ENCODE measurements around the gene IL2. TPM values are rescaled to one million over a fixed set of nuclear protein-coding genes. Genes with fewer than 3 reads are reported as not detected.

Gene IL2
- total and polyA plus RNA-seq, 2 donors (not counting 3 experiments of a cell fraction or from before 2014, with no cell fraction given), result not detected

- no peaks in the 10 kb centered on the region for H3K9me3 ChIP-seq (replicated peaks; ENCODE audit: control insufficient read depth, insufficient read depth, low read length)
- H3K27me3 ChIP-seq (ENCODE audit: control insufficient read depth in 2 of 2, insufficient read depth in 2 of 2, low read length in 2 of 2), result peaks cover 4 to 21% of the 10 kb centered on the region in 2 experiments
- ChIA-PET POLR2A (no interaction called here), CTCF (no interaction called here)
- intact Hi-C loops (cut with micrococcal nuclease) (no loop called here), dilution Hi-C loops (cut with MboI; ENCODE audit: extremely low pct_ligation_motif_present, low sequenced_read_pairs) (no loop called here)
- no peaks in the 10 kb centered on the region for H4K20me1 ChIP-seq (replicated peaks; ENCODE audit: control insufficient read depth, extremely low read depth, insufficient read depth, low read length)
- no peak overlapping the region for H2AFZ ChIP-seq (ENCODE audit: low read depth, low read length)
- peak; percentile 73 for FAIRE-seq
- no peaks in the 10 kb centered on the region for H3K9me1 ChIP-seq (replicated peaks; ENCODE audit: control insufficient read depth, extremely low read depth, insufficient read depth, low read length)
- H3K4me3 ChIP-seq (replicated peaks in 1 of 3; ENCODE audit: insufficient read depth in 1 of 3, low read depth in 1 of 3, low read length in 3 of 3), result no peak overlapping the region
- no TSS peak for BruUV-seq (replicated peaks)
- H3K79me2 ChIP-seq (ENCODE audit: control insufficient read depth, insufficient read depth, low read length), result no peaks in the 10 kb centered on the region
- no peaks in the 10 kb centered on the region for H3K36me3 ChIP-seq (ENCODE audit: control insufficient read depth in 2 of 2, extremely low read depth in 1 of 2, insufficient read depth in 2 of 2, low read length in 2 of 2)
- no peak overlapping the region for H3K4me2 ChIP-seq (ENCODE audit: insufficient read depth, low read length)
- H3K4me1 ChIP-seq (ENCODE audit: control insufficient read depth, extremely low read depth, insufficient read depth, low read length), result no peaks in the 10 kb centered on the region
- TF ChIP-seq JUN (IDR thresholded peaks at IDR 0.05; ENCODE audit: borderline replicate concordance, insufficient read depth, insufficient read length, low read depth) (no peak), CTCF (IDR thresholded peaks at IDR 0.05; ENCODE audit: extremely low read depth in 1 of 2, insufficient read depth in 1 of 2, low read depth in 1 of 2, low read length in 2 of 2) (no peak), MYC (IDR thresholded peaks at IDR 0.05; ENCODE audit: low read depth, low read length) (no peak), POLR2AphosphoS5 (IDR thresholded peaks at IDR 0.05; ENCODE audit: insufficient read depth, low read depth, low read length) (peak; percentile 43), FOS (IDR thresholded peaks at IDR 0.05; ENCODE audit: borderline replicate concordance, insufficient read depth, low read length) (no peak), EZH2 (IDR thresholded peaks at IDR 0.05; ENCODE audit: borderline replicate concordance, low read depth, low read length, severe bottlenecking) (no peak), GATA2 (IDR thresholded peaks at IDR 0.05; ENCODE audit: insufficient read depth, insufficient read length, low read depth, low read length) (peak; percentile 47), MAX (IDR thresholded peaks at IDR 0.05; ENCODE audit: insufficient read depth, insufficient read length) (no peak), POLR2A (IDR thresholded peaks at IDR 0.05; ENCODE audit: low read depth, low read length) (no peak)
- peak; percentile 75 for DNase-seq (ENCODE audit: low read depth, low spot score)
- no peak overlapping the region for H3K9ac ChIP-seq (replicated peaks; ENCODE audit: extremely low read depth, insufficient read depth, low read length)
- H3K27ac ChIP-seq (ENCODE audit: insufficient read depth, low read depth, low read length), result no peak overlapping the region
Observed at GRCh38 chr4:122500852-122501501, 44.5 kb upstream of the IL2 start.
